Brain microvascular endothelial cell (primary cell): Measurements from ENCODE around the gene ZNF697.
A peak's percentile ranks its signal among the peaks of the same experiment; 100 is the strongest.

Experiments
- DNase-seq: peaks from one replicate; pipeline ENCODE4 v3.0.0-alpha.2; 2020
- H3K27ac ChIP-seq: fragments of 250-450 bp; sonication (Bioruptor Pico); 2 replicates; pipeline ENCODE4 v1.5.1; 2020; ENCODE audit warnings: mild to moderate bottlenecking, moderate library complexity
- H3K27me3 ChIP-seq: fragments of 250-450 bp; sonication (Bioruptor Pico); replicated peaks from 2 replicates; pipeline ENCODE4 v1.5.1; 2020; ENCODE audit warnings: mild to moderate bottlenecking
- H3K36me3 ChIP-seq: fragments of 250-450 bp; sonication (Bioruptor Pico); replicated peaks from 2 replicates; pipeline ENCODE4 v1.5.1; 2020; ENCODE audit warnings: mild to moderate bottlenecking
- H3K4me3 ChIP-seq: 2 replicates; pipeline ENCODE4 v1.5.1; 2011; ENCODE audit warnings: low read depth, mild to moderate bottlenecking, control low read depth, low read length, moderate library complexity
- in situ Hi-C: cut with HindIII; loops from 2 replicates; pipeline ENCODE4 v1.10.0; 2017; ENCODE audit warnings: low sequenced_read_pairs, low pct_ligation_motif_present
- TF ChIP-seq, protein P1 (sequence below): IDR thresholded peaks from 2 replicates; pipeline ENCODE4 v1.5.1; 2011; ENCODE audit warnings: low read depth, mild to moderate bottlenecking, moderate library complexity, low read length, control low read depth, inconsistent platforms; ENCODE audit errors: missing control alignments

ZNF697 gene

DNA sequence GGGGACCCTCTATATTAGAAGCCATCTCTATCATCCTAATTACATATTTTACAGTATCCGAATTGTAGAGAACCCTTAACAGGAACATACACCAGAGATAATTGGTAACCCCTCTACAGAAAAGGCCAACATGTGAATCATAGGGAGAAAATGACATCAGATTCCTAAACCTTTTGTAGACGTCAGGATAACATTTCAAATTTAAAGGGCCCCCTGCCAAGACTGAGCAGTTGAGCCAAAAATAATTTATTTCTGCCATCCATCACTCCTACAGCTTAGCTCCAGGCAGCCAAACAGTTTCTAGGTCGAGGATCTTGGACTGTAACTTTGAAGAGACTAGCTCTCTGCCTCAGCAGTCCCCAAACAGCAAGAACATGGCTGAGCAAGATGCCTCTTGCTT lies 21.2 kb downstream of the ZNF697 start:
- H3K36me3 ChIP-seq = peaks cover 23% of the 10 kb centered on the region
- H3K27me3 ChIP-seq = no peaks in the 10 kb centered on the region
- in situ Hi-C loops = no loop called here
- TF ChIP-seq, protein P1, sequence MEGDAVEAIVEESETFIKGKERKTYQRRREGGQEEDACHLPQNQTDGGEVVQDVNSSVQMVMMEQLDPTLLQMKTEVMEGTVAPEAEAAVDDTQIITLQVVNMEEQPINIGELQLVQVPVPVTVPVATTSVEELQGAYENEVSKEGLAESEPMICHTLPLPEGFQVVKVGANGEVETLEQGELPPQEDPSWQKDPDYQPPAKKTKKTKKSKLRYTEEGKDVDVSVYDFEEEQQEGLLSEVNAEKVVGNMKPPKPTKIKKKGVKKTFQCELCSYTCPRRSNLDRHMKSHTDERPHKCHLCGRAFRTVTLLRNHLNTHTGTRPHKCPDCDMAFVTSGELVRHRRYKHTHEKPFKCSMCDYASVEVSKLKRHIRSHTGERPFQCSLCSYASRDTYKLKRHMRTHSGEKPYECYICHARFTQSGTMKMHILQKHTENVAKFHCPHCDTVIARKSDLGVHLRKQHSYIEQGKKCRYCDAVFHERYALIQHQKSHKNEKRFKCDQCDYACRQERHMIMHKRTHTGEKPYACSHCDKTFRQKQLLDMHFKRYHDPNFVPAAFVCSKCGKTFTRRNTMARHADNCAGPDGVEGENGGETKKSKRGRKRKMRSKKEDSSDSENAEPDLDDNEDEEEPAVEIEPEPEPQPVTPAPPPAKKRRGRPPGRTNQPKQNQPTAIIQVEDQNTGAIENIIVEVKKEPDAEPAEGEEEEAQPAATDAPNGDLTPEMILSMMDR = no peak
- peak; percentile 22 for DNase-seq
- no peak overlapping the region for H3K27ac ChIP-seq
- H3K4me3 ChIP-seq = no peak overlapping the region

GRCh38 chr1:119626011-119626545 lies 22.0 kb downstream of the ZNF697 start:
- H3K27ac ChIP-seq = no peak overlapping the region
- no peaks in the 10 kb centered on the region for H3K27me3 ChIP-seq
- DNase-seq = no peak
- TF ChIP-seq, protein P1 = no peak
- in situ Hi-C loops = no loop called here
- peaks cover 30% of the 10 kb centered on the region for H3K36me3 ChIP-seq
- H3K4me3 ChIP-seq = no peak overlapping the region

DNA sequence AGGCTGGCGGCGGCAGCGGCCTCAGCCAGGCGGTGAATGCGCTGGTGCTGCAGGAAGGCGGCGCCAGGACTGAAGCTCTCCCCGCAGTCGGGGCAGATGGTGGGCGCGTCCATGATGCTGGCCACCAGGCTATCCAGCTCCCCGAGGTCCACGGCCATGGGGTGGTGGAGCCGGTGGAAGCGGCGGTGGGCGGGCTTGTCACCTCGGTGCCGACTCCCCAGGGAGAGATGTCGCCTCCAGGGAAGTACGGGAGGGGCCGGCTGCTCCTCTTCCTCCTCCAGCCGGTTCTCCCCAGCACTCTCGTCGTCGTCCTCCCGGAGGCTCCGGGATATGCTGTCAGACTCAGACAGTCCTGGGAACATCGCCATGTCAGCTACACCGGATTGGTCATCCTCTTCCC lies 24.4 kb downstream of the ZNF697 start:
- Histone ChIP-seq H3K36me3 (peaks cover 34% of the 10 kb centered on the region), H3K27ac (no peak overlapping the region), H3K27me3 (no peaks in the 10 kb centered on the region), H3K4me3 (no peak overlapping the region)
- DNase-seq = no peak
- TF ChIP-seq, protein P1 = no peak
- in situ Hi-C loops = no loop called here

DNA sequence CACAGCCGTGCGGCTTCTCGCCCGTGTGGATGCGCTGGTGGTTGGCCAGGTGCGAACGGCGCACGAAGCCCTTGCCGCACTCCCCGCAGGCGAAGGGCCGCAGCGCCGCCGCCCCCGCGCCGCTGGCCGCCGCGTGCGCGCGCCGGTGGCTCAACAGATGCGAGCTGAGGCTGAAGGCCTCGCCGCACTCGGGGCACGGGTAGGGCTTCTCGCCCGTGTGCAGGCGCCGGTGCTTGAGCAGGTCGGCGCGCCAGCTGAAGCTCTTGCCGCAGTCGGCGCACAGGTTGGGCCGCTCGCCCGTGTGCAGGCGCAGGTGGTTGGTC lies 24.9 kb downstream of the ZNF697 start:
- no peak for DNase-seq
- no peak overlapping the region for H3K4me3 ChIP-seq
- no peaks in the 10 kb centered on the region for H3K27me3 ChIP-seq
- TF ChIP-seq, protein P1 = no peak
- no peak overlapping the region for H3K27ac ChIP-seq
- H3K36me3 ChIP-seq = peaks cover 34% of the 10 kb centered on the region
- in situ Hi-C loops = no loop called here

GRCh38 chr1:119622311-119623192 lies 25.5 kb downstream of the ZNF697 start:
- in situ Hi-C loops = no loop called here

More at GRCh38 chr1:119622311-119623192, 25.5 kb downstream of the ZNF697 start:
- no peak for DNase-seq
- Histone ChIP-seq H3K36me3 (peaks cover 34% of the 10 kb centered on the region), H3K27ac (no peak overlapping the region), H3K4me3 (no peak overlapping the region), H3K27me3 (no peaks in the 10 kb centered on the region)
- TF ChIP-seq, protein P1 = no peak
